NCI-H524 treated with DMSO at 0.1 percent for 48 hours (cell line): ENCODE measurements around the gene ATP13A3.
A peak's percentile ranks its signal among the peaks of the same experiment; 100 is the strongest.

ENCODE experiments used
- DNase-seq: peaks from one replicate; lab custom pipeline; 2025; lab: John Stamatoyannopoulos, UW

The ATP13A3 gene

DNA sequence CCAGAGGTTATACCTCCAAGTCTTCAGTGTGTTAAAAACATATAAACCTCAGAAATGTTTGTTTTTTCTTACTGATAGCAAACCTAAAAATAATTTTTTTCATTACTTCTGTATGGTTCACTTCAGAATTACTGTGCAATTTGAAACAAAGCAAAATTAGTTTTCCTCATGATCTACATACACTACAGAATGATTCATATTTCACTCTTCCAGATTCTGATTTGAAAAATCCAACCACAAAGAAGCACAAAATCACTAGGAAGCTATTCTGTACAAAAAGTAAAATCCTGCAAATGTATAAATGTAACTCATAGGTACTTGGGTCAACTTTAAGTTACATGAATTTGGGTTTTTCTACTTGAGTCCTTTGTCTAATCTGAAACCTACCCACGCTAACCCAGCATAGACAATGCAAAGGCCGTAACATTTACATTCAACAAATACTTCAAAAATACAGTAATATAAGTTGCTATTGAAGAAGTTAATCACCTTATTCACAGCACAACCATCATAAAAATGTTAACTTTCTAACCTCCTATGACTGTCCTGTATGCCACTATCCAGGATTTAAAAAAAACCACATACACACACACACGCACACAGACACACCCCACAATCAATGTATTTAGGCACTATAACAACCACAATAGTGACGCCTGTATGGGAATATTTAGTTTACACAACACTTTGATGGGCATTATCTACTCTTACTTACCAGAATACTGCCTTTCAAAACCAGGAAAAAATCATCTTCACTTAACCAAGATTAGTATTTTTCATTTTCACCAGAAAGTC is 11.5 kb downstream of the ATP13A3 start:
- no peak for DNase-seq

DNA sequence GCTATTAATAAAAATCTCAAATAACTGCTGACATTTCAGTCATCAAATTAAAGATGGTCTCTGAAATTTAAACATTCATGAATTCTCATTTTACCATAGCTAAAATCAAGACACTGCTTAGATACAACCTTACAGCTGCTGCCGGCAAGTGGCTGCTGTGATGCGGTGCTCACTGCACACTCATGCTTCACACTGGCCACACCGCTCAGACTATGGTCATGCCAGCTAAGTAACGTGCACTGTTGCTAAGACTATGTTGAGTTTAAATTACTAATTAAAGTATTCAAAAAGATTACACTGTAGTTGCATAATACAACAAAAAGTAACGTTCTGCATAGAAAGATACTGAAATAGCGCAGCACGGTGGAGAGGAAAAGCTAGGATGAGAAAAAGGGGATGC is 12.1 kb downstream of the ATP13A3 start:
- DNase-seq, result no peak

DNA sequence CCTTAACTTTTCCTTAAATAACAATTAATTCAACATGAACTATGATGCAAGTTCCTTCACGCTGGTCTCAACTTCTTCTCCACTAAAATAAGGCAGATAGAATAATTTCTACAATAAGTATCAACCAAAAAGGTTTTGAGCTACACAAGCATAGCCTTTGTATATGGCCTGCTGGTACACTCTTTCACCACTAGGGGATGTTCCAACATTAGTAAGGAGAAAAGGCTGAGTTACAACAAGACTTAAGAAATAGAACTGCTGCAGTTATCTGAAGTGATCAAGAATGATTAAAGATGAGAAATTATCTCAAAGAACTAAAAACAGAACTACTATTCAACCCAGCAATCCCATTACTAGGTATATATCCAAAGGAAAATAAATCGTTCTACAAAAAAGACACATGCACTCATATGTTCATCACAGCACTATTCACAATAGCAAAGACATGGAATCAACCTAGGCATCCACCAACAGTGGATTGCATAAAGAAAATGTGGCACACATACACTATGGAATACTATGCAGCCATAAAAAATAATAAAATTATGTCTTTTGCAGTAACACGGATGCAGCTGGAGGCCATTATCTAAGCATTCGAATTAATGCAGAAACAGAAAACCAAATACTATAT is 14.4 kb downstream of the ATP13A3 start:
- no peak for DNase-seq

DNA sequence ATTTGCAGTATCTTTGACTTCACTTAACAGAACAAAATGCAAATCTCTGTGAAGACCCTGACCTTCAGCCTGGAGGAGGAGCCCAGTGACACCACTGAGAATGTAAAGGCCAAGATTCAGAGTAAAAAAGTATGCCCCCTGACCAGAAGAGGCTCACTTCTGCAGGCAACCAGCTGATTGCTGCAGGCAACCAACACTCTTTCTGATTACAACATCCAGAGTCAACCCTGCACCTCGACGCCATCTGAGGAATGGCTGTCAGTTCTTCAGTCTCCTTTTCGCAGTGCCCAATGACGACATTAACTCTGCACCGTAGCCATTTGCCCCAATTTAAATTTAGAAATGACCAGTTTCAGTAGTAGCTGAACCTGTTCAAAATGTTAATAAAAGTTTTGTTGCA is 14.9 kb downstream of the ATP13A3 start:
- no peak for DNase-seq

DNA sequence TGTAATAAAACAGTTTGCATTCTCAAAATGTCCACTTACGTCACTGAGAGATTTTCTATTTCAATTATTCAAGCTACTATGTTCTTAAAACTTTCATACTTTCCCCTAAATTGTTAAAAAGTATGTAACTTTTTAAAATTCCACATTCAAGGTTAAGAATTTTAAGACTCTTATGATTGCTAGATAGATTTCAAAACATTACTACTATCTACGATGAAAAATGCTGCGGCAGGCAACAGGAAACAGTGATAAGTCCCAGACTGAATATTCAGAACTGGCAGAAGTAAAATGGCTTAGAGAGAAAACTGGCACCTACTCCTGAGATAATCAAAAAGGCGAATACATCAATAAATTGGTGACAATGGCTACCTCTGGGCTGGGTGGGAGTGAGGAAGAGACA is 16.2 kb downstream of the ATP13A3 start:
- no peak for DNase-seq

DNA sequence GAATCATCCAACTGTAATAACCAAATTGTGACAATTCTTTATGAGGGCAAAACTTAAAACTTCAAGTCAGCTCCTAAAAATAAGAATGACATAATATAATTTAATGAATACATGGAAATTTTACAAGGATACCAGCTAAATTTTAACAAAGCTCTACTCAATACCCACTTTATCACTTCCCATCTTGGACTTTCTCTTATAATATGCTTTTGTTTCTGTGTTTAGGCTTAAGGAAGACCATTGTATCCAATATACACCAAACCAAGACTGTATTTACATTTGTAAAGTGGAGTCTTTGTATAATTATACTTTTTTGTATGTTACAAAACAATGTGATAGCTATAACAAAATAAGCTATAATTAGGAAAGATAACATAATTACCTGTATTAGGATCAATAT is 16.8 kb downstream of the ATP13A3 start:
- no peak for DNase-seq

DNA sequence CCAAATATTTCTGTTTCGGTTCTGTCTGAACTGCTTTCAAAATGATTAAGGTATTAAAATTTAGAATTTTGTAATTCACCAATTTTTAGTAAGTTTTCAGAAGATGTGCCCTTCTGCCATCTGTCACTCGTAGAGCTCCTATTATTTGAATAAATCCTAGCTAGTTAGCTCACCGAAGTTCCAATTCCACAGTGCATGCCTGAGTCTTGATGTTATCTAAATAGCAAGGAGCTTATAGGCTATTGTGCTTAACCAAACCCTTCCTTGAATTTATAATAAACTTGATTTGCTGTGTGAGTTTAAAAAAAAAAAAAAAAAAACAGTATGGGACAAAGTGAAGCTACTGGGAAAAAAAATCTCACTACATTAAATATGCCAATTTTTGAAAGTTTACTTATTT is 18.7 kb downstream of the ATP13A3 start:
- no peak for DNase-seq

DNA sequence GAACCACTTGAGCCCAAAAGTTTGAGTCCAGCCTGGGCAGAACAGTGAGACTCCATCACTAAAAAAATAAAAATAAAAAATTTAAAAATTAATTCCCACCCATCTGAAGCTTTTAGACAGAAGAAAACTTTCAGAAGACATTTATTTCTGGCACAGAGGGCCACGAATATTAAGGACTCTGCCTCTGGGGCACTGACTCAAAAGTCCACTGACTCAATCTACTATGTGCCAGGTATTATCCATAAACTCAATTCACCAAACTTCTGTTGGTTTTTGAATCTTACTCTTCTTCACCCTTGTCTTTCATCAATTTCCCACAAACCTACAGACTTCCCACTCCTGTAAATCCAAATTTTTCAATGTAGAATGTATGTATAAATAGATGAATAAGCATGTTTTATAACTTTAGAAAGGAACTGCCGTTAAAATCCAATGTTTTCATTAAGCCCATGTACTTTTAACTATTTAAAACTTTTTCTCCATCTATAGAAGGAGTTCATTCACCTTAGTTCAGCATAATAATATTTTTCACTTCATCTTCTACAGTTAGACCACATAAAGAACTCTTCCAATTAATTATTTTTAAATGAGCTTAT is 19.9 kb downstream of the ATP13A3 start:
- DNase-seq, result no peak

DNA sequence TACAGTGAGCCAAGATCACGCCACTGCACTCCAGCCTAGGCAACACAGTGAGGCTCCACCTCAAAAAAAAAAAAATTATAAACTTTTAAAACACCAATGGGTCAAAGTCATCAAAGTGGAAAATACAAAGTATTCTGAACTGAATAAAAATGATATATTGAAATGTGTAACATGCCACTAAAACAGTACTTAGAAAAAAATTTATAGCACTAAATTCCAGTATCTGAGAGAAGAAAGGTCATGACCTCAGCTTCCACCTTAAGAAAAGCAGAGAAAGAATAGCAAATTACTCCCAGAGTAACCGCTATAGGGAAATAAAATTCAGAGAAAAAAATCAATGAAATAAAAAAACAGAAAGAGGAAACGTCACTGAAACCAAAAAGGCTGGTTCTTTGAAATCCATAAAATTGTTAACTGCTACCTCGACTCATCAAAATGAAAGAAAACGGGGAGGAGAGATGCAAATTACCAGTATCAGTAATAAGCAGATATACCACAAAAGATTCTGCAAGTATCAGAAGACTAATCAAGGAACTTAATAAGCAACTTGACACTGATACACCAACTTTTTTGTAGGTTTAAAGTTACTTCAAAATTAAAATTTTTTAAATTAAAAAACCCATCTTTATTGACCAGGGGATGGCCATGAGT is 20.8 kb downstream of the ATP13A3 start:
- DNase-seq, result no peak

DNA sequence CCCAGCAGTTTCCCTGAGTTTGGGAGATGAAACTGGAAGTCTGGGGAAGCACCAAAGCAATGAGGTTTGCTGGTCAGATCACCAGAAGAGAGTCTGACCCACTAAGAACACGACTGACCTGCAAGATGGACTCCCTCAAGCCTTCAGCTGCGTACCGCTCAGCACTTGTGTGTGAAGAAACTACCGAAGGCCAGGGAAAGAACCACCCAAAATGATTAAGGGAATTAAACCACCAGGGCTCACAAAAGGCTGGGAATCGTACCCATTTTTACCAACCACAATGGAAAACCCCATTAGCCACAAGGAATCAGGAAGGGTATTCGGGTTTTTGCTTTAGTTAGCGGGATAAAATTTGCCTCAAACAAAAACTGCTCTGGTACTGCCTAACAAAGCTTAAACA is 21.6 kb downstream of the ATP13A3 start:
- no peak for DNase-seq

DNA sequence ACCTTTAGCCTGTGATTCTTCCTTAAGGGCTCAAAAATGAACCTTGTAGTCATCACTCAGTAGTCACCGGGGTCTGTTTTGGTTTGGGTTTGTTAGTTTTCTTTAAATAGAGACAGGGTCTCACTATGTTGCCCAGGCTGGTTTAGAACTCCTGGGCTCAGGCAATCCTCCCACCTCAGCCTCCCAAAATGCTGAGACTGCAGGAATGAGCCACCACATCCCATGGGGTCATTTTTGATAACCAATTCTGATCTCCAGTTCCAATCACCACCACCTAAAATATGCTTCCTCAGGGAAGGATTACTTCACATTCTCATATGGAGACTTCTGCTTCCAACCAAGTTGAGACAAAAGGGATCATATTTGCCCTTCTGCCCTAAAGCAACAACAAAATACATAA is 22.1 kb downstream of the ATP13A3 start:
- no peak for DNase-seq

DNA sequence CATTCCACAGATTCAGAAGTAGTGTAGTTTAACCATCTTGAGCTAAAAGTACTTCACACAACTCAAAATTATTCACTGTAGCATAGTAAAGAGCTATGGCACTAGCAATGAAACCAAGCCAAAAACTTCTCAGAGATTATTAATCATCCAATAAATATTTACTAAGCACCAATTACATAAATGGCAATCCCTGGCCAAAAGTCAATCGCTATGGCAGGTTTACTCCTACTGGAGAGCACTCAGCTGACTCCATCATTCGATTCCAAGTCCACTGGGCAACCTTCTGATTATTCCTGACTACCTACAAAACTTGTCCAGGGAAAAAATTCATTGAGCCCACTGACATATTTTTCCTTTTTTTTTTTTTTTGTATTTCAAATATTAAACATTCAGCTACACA is 23.9 kb downstream of the ATP13A3 start:
- DNase-seq, result no peak

DNA sequence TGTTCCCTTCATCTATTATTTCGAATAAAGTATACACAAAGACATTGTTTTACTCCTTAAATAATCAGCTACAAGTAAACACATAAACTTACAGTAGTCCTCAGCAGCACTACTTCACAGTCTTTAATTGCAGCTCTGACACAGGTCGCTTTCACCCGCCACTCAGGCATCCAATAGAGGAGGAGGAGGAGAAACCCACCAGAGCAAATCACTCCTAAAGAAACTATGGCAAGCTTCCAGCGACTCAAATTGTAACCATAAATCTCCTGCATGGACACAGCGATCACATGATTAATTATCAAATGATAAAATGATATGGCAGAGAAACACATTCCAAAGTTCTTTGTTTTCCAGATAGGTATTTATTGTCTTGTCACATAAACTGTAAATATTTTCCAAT is 26.2 kb downstream of the ATP13A3 start:
- DNase-seq, result no peak

DNA sequence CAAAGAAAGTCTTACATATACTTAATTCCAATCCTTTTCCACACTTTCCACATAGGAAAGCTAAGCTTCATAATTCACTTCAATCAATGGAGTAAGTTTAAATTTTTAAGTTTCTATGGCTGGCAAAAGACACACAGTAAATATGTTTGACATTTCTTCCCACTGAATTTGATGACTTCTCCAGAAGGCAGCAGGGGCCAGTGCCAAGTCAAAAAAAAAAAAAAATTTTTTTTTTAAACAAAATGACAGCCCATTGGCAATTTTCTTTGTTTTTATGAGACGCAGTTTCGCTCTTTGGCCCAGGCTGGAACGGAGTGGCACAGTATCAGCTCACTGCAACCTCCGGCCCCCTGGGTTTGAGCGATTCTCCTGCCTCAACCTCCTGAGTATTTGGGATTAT is 28.7 kb downstream of the ATP13A3 start:
- no peak for DNase-seq

DNA sequence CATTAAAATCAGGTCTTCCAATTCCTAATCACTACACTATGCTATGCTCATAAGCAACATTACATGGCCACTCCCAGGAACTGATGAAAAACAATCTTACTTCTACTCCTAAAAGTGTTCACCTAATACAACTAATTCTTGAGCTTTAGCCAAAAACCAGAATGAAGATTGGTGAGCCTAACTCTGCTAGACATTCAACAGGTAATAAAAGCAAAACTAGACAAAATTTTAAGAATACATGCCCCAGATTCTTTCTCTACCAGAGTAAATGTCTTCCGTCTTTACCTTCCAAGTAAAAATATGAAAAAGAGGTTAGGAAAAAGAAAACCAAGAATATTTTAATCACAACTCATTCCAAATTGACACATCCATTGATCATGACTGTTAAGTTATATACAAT is 31.3 kb downstream of the ATP13A3 start:
- DNase-seq, result no peak

DNA sequence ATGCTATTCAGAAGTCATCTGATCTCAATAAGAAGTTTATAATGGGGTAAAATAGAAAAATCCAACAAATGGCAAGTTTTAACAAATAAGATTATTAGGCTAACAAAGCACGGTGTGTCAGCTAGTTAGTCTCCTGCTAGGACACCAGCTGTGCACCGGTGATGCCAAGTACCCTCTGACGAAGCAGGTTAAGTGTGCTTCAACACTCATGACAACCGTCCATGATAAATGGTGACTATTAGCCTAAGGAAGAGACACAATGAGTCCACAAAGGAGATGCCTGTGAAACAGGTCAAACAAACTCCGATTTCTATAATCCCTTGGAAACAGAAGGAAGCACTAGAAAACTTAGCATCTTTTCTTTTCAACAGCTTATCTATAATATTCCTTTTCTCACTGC is 36.5 kb downstream of the ATP13A3 start:
- peak; percentile 23 for DNase-seq

DNA sequence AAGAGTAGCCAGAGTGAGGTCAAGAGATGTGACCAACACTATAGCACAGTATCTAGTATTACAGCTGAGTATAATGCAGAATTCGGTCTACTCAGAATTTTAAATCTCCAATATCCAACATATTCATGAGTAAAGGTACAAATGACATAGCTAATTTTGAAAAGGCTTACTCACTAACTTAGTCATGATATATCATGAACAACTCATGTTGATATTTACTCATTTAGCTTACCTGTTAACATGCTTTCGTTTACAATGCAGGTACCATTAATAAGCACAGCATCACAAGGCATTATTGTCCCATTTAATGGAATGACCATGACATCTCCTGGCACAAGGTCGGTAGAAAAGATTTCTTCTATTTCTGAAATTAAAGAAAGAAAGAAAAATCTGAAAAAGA is 36.9 kb downstream of the ATP13A3 start:
- DNase-seq, result no peak

DNA sequence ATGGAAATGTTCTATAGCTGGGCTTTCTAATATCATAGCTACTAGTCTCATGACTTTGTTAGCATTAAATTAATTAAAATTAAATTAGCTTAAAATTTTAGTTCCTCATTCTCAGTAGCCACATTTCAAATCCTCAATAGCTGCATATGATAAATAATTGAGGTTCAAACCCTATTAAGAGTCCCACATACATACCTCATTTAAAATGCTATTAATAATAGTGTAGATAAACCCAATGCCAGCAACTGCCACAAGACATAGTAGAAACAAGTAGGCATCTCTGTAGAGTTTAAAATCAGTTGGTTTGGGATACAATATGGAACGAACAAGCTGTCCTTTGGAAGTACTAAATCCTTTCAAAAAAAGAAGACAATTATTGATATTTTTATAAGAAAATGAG is 39.1 kb downstream of the ATP13A3 start:
- DNase-seq, result no peak

DNA sequence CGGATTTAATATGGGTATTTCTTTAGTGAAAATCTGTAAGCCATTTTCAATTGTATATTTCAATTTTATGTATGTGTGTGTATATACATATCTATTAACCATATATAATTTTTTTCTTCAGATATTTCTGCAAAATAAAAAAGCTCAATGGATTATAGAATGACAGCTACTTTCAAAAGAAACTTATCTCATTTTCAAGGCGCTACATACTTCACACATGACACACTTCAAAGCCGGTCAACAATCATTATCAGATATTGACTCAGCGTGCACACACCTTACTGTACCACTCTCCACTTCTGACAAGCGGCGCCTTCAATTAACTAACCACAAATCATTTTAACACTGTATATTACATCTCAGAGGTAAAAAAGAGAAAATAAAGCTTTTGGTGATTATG is 39.6 kb downstream of the ATP13A3 start:
- DNase-seq, result no peak

DNA sequence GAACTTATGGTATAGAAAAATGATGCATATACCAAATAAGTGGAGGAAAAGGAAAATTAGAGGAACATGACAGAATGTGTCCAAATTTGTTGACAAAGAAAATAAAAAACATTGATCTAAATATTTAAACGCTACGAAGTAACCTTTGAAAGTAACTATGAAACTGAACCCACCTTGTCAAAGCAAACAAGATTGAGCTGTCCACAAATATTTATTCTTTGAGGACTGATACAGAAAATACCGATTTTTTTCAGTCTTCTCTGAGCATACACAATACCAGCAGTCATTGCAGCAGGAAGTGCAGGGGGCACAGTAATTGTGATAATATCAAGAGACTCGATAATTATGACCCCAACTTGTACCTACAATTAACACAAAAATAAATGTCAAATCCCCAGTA is 40.0 kb downstream of the ATP13A3 start:
- no peak for DNase-seq

DNA sequence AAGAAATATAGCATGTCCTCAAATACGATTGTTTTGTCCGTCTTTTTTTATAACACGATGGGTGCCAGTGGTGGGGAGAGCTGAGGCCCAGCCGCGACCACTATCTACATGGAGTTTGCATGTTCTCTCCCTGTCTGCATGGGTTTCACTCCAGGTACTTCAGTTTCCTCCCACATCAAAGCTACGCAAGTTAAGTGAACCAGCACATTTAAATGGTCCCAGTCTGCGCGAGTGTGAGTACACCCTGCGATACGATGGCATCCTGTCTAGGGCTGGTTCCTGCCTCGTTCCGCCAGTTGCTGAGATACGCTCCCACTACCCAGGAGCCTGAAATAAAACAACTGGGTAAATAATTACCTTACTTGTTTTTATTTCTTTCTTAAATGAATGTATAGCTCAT is 40.6 kb downstream of the ATP13A3 start:
- DNase-seq, result no peak

DNA sequence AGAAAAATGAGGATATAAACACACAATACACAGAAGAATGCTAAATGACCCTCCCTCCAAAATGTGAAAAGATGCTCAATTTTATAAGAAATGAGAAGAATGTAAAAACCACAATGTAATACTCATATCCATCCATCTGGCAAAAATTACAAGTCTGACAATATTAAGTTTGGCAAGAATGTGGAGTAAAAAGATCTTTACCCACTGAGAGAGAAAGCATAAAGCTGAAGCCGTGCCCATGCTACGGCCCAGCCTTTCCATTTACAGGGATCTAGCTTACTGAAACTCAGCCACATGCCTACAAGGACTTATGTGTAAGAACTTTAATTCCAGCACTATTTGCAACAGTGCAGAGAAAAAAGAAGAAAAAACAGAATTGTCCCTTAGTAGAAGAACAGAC is 42.9 kb downstream of the ATP13A3 start:
- DNase-seq, result no peak

DNA sequence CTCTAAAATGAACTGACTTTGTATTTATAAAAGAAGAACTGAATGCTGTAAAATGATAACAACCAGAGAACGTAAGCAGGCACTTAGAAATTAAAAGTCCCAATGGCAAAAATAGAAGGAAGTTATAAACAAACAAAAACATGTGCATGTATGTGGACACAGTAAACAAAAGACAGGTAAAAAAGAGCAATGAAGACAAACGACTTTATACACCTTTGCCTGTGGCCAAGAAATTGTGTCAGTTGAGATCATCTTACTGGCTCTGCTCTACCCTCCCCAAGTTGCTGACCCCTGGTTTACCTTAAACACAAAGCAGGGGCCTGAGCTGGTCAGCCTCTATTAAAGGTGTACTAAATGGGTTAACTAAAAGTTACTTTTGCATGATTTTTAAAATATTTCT is 46.0 kb downstream of the ATP13A3 start:
- no peak for DNase-seq
